A204.1 (cell line): Measurements from ENCODE around the gene TREML4.
"Not testable (repeated sequence)": the region's sequence is repeated elsewhere in the genome, so short reads cannot be mapped to it uniquely, and the experiment has no call there.

Experiments used
- FAIRE-seq: peaks from 2 replicates; lab custom pipeline; 2012; peaks lifted over from hg19 to GRCh38; lab: Jason Lieb, UNC

The TREML4 gene

DNA sequence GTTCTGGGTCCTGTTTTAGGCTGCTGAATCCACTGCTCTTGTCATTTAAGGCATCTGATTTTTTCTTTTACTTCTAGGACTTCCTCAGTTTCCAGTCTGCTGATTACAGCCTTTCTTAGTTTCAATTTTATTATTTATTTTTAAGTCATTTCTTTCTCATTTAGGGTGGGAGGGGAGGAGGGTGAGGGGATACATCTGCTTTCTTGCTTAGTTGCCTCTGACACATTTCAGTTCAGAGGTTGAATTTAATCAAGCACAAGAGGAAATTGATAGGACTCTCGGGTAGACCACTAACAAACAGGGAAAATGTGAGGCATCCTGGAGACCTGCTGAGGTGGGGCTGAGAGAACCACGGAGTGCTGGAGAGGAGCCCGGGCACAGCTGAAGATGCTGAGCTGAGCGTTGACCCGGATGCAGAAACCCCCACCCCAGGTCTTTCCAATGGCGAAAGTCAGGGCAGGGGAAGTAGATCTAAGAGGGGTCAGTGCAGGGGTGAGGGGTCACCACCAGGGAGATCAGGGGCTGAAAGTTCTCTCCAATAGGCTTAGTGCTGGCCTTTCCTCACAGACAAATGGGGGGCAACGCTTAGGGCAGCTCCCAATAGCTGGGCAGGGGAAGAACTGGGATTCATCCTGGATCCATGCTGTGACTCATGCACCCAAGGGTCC lies 19.6 kb upstream of the TREML4 start:
- FAIRE-seq = no peak

DNA sequence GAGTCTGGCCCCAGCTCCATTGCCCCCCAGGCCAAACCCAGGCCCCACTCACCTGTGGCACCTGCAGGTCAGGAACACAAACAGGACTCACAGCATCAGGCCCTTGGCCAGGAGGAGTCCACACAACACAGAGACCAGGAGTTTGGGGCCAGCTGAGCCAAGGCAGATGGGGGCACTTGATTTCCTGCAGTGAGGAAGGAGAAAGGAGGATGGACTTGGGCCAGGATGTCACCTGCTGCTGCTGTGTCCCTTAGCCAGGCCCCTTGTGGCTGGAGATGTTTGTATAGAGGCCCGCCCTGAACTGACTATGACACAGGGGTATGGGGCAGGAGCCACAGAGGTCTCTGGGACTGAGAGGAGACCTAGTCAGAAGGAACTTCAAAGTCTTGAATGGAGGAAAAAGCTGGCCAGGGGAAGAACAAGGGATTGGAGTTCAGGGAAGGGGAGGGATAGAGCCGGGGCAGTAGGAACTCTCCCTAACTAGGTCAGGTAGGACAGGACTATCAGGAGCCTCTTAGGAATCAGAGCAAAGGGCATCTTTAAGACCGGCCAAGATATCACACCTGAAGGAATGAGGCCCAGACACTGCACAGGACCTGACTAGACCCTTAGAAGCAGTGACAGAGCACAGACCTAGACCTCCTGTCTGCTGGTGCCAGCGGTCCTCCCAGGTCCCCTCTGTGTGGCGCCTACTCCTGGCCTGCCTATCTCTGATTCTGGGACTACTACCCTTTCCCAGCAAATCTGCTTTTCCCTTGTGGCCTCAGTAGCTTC lies 18.4 kb upstream of the TREML4 start:
- FAIRE-seq = no peak

DNA sequence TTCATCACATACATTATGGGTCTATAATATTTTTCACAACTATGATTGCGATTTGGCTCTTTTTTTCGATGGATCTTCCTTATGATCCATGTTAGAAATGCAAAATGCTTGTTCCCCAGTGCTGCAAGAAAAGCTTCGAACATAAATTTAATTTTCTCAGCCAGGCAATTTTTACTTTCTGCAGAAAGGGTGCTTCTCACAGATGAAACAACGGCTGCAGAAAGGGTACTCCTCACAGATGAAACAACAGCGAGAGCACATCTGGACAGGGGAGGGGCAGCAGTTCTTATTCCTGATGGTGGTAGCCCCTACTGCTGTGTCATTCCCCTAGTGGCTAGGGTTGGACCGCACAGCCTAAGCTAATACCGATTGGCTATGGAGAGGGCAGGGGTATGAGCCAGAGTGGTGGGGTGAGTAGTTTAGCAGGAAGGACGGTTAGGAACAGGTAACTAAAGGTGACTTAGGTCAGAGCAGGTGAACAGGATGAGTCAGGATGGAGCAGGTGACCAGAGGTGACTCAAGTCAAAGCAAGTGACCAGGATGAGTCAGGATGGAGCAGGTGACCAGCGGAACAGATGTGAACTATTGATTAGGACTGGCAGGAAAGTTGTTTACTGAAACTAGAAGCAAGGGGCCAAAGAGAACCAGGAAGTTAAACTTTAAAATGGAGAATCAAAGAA lies 13.4 kb upstream of the TREML4 start:
- no peak for FAIRE-seq

DNA sequence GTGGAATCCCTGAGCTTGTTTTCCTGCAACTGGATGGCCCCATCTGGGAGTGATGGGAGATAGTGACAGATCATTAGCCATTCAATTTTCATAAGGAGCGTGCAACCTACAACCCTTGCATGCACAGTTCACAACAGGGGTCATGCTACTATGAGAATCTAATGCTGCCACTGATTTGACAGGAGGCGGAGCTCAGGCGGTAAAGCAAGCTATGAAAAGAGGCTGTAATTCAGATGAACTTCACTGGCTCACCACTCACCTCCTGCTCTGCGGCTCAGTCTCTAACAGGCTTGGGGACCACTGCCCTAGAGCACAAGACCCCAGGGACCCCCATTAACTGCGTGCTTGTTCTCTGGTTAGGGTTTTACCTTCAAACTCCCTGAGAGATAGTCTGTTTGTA lies 12.4 kb upstream of the TREML4 start:
- no peak for FAIRE-seq

DNA sequence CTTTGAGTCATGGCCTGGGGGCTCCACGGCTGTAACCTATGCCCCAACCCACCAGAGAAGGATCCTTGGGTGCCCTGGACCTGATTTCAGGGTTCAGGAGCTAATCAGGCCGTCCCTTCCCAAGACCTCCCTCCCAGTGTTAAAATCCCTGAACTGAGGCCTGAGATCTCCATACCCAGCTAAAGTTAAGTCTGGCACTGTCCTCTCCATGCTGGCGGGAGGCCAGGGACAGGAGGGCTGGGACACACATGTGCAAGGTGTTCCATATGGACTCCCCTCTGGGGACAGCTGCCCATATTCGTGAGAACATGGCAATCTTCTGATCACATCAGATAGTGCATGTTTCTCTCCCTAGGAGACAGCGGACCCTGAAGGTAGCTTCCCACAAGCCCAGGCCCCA lies 11.5 kb upstream of the TREML4 start:
- no peak for FAIRE-seq

DNA sequence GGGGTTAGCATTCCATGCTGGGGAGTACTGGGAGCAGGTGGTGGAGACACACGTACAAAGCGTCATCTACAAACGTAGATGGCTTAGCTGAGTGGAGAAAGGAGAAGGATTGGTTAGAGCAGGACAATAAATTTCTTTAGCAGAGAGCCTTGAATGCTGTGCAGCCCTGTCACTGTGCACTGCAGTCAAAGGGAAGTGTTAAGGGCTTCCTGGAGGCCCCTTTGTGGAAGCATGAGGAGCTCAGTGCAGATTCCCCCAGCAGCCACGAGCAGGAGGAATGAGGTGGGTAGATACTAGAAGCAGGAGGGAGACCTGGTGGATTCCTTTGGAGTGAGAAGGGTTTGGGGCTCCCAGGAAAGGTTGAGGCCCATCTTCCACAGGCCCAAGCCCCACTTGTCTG lies 6.1 kb upstream of the TREML4 start:
- no peak for FAIRE-seq

DNA sequence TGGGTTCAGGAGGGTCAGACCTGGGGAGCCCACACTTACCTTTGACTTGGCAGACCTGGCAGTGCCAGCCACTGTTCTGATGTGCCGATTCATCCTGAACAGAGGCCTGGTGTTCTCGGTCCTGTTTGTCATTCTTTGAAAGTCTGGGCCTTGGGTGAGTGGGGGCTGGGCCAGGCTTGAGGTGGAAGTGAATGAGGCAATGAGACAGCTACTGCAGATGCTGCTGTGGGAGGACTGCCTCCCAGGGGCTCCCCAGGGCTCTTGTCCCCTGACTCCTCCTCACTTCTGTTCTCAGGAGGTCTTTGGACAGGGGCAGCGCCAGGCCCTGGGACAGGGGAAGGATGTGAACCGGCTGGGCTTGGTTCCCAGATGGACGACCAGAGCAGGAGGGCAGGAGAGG lies 5.6 kb upstream of the TREML4 start:
- no peak for FAIRE-seq

DNA sequence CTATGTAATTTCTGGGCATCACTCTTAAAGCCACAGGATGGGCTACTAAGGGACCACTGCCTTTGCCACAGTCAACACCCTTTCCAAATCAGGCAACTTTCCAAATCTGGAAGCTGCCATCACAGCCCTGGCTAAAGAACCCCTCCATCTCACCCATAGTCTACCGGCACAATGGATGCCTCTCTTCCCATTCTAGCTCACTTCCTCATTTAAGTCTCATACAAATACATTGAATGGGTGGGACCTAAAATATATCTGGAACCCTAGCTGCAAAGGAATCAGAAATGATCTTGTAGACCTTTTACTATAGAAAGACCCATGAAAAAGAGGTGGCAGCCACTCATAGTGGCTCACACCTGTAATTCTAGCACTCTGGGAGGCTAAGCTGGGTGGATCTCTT lies 3.3 kb upstream of the TREML4 start:
- no peak for FAIRE-seq

DNA sequence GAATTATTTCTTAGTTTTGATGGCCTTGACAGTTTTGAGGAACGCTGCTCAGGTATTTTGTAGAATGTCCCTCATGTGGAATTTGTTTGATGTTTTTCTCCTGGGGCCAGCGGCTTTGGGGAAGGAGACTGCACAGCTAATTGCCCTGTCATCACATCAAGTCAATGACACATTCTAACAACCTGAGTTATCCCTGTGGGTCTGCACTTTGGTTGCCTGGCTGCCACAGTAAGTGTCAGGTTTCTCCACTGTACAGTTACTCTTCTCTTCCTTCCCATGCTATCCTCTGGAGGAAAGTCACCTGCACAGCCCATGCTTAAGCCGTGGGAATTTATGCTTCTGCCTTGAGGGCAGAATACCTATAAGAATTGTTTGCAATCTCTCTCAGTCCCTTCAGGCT lies 1.4 kb upstream of the TREML4 start:
- no peak for FAIRE-seq

DNA sequence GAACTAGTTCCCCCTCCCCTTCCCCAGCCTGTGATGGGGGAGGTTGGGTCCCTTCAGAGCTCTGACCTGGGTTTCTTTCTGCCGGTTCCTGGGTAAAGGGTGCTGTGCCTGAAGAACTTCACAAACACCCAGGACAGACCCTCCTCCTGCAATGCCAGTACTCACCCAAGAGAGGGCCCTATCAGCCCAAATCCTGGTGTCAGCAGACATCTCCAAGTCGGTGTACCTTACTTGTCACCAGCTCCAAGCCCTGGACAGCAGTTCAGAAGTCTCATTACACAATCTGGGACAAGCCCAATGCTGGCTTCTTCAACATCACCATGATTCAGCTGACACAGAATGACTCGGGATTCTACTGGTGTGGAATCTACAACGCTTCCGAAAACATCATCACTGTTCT lies 467 bp downstream of the TREML4 start:
- no peak for FAIRE-seq

DNA sequence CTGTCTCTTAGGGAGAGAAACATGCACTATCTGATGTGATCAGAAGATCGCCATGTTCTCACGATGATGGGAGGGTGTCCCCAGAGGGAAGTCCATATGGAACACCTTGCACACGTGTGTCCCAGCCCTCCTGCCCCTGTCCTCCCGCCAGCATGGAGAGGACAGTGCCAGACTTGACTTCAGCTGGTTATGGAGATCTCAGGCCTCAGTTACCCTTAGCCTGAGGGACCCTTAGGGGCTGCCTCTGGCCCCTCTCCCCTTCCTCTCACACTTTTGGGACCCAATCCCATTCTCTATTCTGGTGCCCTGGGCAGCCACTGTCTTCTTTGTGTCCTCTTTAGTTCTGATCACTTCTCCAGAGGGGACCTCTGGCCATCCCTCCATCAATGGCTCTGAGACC lies 1.6 kb downstream of the TREML4 start:
- no peak for FAIRE-seq

DNA sequence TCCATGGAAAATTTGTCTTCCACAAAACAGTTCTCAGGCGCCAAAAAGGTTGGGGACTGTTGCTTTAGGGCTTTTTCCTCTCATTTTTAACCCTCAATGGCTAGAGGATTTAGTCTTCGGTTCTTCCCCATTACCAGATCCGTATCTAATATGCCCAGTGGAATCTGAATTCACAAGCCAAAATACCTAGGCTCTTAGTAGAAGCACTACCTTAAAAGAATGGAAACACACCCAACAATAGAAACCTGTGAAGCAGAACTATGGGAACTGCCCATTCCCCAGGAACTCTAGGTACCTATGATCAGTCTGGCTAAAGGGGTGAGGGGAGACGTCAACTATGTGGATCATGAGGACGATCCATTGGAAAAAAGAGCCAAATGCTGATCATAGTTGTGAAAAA lies 3.1 kb downstream of the TREML4 start:
- FAIRE-seq = no peak

DNA sequence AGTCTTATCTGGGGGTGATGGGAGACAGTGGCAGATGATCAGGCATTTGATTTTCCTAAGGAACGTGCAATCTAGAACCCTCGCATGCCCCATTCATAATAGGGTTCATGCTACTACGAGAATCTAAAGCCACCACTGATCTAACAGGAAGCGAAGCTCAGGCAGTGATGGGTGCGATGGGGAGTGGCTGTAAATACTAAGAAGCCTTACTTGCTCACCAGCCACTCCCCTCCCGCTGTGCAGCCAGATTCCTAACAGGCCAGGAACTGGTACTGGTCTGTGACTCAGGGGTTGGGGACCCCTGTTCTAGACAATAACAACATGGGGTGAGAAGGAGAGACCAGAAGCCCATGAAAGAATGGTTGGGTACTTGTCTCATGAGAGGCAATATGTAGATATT lies 4.5 kb downstream of the TREML4 start:
- FAIRE-seq = no peak

DNA sequence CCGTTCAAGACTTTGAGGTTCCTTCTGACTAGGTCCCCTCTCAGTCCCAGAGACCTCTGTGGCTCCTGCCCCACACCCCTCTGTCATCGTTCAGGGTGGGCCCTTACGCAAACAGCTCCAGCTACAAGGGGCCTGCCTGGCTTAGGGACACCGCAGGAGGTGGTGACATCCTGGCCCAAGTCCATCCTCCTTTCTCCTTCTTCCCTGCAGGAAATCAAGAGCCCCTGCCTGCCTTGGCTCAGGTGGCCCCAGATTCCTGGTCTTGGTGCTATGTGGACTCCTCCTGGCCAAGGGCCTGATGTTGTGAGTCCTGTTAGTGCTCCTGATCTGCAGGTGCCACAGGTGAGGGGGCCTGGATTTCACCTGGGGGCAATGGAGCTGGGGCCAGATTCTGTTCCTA lies 8.1 kb downstream of the TREML4 start:
- no peak for FAIRE-seq

DNA sequence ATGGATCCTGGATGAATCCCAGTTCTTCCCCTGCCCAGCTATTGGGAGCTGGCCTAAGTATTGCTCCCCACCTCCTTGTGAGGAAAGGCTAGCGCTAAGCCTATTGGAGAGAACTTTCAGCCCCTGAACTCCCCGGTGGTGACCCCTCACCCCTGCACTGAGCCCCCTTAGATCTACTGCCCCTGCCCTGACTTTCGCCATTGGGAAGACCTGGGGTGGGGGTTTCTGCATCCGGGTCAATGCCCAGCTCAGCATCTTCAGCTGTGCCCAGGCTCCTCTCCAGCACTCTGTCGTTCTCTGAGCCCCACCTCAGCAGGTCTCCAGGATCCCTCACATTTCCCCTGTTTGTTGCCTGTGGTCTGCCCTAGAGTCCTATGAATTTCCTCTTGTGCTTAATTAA lies 9.0 kb downstream of the TREML4 start:
- FAIRE-seq = no peak

DNA sequence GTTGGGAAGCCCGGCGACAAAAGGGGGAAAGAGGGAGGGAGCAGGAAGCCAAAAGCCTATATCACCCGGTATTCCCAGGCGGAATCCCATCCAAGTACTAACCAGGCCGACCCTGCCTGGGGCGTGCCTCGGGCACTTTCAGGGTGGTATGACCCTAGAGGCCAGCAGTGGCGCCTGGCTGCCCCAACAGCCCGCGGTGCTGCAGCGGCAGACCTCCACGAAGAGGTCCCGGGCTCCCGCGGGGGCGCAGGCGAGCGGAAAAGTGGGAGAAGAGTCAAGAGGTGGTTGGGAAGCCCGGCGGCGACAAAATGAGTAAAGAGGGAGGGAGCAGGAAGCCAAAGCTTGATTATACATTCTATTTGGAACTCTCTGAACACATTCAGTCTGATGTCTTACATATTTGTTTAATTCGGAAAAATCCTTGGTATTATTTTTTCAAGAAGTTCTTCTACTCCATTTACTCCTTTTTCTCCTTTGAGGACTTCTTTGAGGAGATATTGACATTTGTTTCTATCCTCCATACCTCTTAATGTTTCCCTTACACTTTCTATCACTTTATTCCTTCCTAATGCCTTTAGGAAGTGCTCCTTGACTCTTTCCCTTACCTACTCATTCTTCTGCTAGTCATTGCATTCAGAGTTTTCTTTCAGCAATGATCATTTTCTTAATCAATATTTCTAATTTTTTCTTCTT lies 11.5 kb downstream of the TREML4 start:
- no peak for FAIRE-seq

DNA sequence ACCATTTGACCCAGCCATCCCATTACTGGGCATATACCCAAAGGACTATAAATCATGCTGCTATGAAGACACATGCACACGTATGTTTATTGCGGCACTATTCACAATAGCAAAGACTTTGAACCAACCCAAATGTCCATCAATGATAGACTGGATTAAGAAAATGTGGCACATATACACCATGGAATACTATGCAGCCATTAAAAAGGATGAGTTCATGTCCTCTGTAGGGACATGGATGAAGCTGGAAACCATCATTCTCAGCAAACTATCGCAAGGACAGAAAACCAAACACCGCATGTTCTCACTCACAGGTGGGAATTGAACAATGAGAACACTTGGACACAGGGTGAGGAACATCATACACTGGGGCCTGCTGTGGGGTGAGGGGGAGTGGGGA lies 18.4 kb downstream of the TREML4 start:
- not testable (repeated sequence) for FAIRE-seq

DNA sequence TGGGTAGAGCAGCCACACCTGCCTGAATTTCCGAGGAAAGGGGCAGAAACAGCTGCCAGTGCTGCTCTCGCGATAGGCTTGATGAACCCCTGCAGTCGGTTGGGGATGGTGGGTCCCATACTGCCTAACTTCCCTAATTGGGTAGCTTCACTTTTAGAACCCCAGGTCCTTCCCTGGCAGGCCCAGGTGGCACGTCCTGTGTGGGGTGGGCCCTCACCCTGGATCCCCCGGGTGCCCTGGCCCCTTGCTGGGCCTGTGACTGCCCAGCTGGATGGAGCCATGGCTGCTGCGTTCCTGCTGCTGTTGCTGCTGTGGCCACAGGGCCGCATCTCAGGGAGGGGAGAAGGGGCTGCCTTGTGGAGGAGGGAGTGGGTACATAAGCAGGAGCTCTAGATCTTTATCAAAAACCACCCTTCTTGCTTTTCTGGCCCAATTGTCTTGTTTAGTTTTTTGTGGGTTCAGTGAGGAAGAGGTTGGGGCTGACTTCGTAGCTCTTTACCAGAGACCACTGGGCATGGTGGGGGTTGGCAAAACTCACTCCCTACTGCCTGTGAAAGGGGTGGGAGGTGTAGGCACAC lies 19.2 kb downstream of the TREML4 start:
- no peak for FAIRE-seq

DNA sequence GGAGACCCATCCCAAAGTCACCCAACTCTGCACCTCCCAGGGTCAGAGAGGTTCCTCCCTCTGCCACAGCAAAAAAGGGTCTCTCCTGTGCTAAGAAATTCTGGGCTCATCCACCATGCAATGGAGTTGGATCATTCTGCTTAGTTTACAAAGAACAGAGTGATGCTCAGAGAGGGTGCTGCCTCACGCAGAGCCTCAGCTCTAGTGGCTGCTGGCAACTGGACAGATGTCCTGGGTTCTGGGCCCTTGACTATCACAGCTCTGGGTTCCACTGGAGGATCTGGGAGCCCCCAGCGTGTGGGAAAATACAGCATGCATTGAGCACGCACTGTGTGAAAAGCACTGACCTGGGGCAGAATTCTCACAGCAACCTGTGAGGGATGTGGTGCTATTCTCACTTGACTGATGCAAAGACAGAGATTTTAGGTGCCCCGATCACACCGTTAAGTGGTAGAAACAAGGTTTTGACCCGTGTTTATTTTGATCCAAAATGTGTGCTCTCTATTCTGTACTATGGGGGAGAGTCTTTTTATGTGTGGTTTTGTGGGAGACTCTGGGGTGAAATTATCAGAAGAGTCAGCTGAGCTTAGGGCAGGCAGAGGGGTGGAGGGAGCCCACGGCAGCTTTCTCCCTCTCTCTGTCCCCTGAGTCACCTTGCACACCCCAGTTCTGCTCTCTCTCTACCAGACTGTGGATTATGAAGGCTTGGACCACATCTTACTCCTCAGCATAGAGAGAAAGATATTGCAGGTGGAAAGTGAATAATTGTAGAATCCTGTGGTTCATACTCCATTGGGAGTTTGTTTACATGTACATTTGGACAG lies 19.9 kb downstream of the TREML4 start:
- FAIRE-seq = no peak

DNA sequence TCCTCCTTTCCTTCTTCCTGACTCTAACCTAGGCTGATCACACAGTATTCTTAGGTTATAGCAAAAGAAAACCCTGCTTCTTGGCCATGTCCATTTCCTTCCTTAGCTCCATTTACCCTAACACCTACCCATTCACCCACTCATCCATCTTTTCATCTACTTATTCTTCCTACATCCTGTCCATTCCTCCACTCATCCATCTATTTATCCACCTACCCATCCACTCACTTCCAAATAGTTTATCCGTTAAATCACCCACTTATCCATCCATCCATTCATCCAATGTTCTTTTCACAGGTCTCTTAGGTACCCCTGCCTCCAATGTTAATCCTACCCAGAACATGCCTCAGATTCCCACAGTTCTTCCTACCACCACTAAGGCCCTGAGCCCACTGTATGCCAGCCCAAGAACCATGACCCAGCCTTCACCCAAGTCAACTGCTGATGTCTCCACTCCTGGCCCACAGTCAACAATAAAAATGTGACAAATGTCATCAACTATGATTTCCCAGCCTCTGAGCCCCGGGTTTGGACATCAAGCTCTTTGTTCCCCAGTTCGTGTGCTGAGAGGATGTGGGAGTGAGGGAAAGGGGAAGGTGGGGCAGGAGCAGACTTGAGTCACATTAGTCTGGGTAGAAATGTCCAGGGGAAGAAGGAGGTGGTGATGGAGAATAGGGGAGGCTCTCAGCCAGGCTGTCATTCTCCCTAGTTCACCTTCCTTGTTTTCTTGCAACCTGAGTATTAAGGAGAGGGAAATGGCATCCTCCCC lies 24.4 kb downstream of the TREML4 start:
- FAIRE-seq = no peak

DNA sequence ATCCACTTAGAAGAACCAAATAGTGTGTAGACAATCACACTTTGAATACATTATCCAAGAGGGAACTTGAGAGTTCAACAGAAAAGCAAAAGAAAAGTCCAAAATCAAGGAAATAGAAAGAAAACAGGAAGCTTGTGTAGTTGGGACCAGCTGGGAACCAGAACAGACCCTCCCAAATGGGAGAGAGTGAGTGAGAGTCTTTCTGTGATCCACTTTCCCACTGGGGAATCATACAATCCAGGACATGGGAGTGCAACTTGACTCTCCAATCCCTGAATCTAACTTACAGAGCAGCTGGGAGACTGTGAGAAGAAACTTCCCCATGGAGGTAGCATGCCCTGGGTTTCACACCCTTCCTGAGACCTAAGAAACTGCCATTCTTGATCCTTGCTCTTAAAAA lies 27.0 kb downstream of the TREML4 start:
- FAIRE-seq = no peak
